GM20000 (cell line): ENCODE results near the gene PAK4.

Experiments
- DNase-seq: peaks from one replicate; pipeline ENCODE4 v3.0.0; 2012; ENCODE audit warnings: low spot score
- TF ChIP-seq, protein P1 (sequence below): IDR thresholded peaks from 2 replicates; pipeline ENCODE4 v1.5.1; 2012; ENCODE audit warnings: mild to moderate bottlenecking, control low read depth; ENCODE audit errors: extremely low read depth, missing control alignments

Gene PAK4

DNA sequence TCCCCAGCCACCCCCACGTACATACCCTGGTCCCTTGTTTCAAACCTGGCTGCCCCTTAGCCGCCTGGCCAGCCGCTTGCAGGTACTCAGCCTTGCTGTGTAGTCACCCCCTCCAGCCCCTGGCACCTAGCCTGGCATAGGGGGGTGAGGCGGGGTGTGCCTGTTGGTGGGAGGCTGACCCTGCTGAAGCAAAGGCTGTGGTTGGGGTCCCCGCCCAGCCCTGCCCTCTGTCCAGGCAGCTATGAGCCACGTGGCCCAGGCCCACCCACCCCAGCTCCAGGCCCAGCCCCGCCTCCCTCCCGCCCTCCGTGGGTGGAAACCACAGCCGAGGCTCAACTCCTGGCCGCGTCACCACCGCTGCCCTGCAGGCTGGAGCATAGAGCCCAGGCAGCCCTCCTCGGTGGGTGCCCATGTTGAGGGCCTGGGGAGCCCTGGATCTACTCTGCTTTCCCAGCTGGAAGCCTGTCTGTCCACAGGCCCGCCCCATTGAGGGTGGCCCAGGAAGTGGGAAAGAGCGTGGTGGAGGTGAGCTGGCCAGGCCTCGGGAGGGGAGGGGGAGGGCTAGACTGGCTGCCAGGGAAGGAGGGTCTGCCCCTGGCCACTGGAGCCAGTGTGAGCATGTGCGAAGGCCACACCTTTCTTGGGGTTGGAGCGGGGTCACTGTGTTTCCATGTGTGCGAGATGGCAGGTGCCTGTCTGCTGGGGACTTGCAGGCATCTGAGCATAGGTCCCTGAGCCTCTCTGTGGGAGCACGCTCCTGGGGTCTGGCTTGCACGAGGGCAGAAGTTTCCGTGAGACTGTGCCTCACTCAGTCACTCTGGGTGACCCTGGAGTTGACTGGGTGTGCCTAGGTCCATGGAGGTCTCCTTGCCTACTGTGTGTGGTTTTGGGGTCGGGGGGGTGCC, 31.0 kb downstream of the PAK4 start:
- no peak for DNase-seq
- TF ChIP-seq, protein P1, sequence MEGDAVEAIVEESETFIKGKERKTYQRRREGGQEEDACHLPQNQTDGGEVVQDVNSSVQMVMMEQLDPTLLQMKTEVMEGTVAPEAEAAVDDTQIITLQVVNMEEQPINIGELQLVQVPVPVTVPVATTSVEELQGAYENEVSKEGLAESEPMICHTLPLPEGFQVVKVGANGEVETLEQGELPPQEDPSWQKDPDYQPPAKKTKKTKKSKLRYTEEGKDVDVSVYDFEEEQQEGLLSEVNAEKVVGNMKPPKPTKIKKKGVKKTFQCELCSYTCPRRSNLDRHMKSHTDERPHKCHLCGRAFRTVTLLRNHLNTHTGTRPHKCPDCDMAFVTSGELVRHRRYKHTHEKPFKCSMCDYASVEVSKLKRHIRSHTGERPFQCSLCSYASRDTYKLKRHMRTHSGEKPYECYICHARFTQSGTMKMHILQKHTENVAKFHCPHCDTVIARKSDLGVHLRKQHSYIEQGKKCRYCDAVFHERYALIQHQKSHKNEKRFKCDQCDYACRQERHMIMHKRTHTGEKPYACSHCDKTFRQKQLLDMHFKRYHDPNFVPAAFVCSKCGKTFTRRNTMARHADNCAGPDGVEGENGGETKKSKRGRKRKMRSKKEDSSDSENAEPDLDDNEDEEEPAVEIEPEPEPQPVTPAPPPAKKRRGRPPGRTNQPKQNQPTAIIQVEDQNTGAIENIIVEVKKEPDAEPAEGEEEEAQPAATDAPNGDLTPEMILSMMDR, result no peak

DNA sequence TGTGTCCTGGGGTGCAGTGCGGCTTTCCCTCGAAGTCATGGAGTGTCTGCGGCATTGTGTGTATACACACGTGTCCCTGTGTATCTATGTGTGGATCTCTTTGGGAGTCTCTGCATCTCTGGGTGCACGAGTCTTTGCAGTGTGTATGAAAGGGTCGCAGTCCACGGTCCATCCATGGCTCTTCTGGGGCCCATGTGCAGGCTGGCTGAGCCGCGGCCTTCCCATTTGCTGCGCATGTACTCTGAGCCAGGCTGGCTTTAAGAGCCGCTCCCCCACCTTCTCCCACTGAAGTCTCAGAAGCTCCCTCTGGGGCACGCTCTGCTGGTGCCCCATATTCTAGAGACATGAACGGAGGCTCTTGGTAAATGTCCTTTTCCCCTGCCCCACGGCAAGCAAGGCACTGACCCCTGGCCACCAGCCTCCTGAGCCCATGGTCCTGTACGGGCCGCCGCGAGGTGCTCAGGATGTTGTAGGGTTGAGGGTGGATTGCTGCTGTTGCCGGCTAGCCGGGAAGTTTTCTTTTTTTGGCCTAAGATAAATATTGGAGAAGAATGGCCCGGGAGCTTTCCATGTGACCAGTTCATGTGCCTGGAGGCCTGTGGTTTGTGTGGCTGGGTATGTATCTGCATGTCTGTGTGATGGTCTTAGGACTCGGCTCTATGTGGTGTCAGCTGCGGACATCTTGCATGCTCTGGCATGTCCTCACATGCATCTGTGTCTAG, 31.9 kb downstream of the PAK4 start:
- DNase-seq, result no peak
- TF ChIP-seq, protein P1, result no peak

DNA sequence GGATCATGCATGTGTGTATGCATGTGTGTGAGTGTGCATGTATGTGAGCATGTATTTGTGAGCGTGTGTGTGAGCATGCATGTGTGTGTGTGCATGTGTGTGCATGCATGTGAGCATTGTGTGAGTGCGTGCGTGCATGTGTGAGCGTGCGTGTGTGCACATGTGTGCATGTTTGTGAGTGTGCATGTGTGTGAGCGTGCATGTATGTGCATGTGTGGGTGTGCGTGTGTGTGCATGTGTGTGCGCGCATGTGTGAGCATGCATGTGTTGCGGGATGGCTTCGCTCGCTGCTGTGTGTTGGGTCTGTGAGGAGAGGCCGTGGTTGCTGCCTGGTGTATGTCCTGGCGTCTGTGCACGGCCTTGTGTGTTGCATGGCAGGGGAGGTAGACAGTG, 32.4 kb downstream of the PAK4 start:
- DNase-seq, result no peak

DNA sequence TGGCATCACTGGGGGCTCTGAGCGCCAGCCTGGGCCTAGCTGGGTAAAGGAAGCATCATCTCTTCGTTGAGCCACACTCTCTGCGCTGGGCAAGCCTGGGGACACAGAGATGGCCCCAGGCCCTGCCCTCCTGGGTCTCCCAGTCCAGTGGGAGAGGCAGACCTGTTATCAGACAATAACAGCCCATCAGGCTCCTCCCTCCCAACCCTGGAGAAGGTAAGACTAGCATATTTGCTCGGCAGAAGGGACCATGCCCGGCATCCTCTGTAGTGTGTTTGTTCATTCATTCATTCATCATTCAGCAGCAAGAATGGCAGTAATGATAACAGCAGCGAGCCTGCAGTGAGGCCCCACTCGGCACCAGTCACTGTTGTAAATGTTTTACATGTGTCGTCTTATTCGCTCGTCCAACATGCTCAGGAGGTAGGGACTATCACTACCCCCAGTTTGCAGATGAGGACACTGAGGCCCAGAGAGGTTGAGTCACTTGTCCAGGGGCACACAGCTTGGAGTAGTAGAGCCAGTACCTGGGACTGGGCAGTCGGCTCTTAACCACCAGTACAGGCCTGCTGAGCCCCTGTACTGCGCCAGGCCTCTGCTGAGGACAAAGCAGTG, 33.2 kb downstream of the PAK4 start:
- TF ChIP-seq, protein P1, result no peak
- no peak for DNase-seq

More for the DNA sequence above, 32.4 kb downstream of the PAK4 start:
- TF ChIP-seq, protein P1, result no peak

DNA sequence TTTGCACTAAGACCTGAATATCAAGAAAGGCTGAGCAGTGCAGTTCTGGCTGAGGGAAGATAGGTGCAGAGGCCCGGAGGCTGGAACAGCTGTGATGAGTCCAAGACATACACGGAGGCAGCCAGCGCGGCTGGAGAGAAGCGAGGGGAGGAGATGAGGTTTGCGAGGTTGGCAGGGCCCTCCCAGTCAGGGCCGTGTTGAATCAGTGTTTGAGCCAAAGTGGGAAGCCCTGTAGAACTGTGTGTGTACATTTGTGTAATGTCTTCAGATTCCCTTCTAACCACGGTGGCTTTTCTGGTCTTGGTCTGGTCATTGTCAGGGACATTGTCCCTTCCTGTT, 34.9 kb downstream of the PAK4 start:
- no peak for DNase-seq
- TF ChIP-seq, protein P1, result no peak

DNA sequence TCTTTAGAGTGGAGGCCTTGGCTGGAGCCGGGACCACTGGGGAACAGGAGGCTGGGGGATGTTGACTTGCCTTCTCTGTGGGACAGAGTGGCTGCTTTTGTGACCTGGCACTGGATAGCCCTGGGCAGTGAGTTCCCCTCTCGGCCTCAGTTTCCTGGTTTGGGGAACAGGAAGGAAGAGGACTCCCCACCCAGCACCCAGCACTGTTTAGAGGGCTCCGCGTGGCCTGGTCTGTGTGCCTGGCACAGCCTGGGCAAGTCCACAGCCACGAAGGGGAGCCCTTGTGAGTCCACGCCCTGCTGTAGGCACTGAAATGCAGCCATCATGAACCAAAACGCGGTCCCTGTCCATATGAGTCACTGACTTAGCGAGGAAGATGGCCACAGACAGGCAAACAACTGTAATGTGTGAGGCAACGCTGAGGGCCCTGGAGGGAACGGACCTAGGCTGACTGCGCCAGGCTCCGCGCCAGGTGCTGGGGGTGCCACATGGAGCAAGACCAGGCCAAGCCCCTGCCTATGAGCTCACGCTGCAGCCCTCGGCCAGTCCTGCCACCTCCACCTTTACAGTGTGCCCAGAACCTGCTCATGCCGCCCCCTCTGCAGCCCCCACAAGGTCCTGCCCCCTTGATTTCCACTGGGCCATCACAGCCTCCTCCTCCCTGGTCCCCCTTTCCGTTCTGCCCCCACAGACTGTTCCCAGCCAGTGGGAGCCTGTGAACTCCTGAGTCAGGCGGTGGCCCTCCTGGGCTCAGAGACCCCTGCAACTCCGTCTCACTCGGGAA, 35.5 kb downstream of the PAK4 start:
- TF ChIP-seq, protein P1, result no peak
- no peak for DNase-seq
